H54 (cell line): ENCODE measurements around the gene CHD9NB.
"Not testable (repeated sequence)": the region's sequence is repeated elsewhere in the genome, so short reads cannot be mapped to it uniquely, and the experiment has no call there.

ENCODE experiments used
- DNase-seq: peaks from one replicate; pipeline ENCODE4 v3.0.0; 2011; ENCODE audit warnings: low spot score, mixed read lengths; ENCODE audit not compliant: insufficient read length
- FAIRE-seq: peaks from 3 replicates; lab custom pipeline; 2011; peaks lifted over from hg19 to GRCh38; lab: Jason Lieb, UNC
- POLR2A ChIP-seq: IDR thresholded peaks from 2 replicates; pipeline ENCODE4 v1.6.1; 2011; ENCODE audit warnings: low read depth, mild to moderate bottlenecking, low read length

The CHD9NB gene

DNA sequence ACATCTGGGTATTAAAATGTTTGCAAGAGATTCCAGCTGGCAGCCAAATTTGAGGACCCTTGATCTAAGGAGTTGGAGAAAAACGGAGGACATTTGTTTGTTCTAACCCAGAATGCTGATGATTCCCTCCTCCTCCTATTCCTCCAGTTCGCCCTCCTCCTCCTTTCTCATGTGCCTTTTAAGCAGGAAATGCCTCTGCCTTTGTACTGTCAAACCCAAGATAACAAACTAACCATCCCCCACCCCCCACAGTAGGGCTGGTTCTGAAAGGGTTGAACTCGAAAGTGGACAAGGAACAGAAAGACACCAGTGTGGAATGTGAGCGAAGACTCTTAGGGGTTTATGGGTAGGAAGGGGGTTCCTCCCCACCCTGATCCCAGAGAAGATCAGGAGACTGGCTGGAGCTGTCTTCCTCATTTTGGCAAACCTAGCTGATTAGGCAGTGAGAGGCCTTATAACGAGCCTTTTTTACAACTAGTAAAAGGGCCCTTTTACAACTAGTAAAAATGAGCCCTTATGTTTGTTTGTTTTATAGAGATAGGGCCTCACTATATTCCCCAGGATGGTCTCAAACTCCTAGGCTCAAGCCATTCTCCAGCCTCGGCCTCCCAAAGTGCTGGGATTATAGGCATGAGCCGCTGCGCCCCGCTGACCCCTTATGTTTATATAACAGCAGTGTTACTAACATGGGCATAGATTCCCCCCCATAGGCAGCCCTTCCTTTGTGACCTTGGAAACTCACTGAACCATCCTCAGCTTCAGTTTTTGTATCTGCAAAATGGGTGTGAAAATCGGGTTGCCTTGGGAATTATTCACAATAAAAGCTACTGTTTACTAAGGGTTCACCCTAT, 3.1 kb upstream of the CHD9NB start:
- TF ChIP-seq POLR2A, result peak; percentile 28; the same call in 1 of the 2 replicates
- DNase-seq, result peak; percentile 19
- FAIRE-seq, result no peak

GRCh38 chr16:53054670-53055485, 2.2 kb upstream of the CHD9NB start, which contains the start of gene CHD9:
TSS of gene CHD9 (plus strand) at chr16:53054991. CDS start at chr16:53156090, 101,099 bp downstream.
- DNase-seq (peak; percentile 74), FAIRE-seq (no peak)
- peak; percentile 18; the same call in 1 of the 2 replicates for TF ChIP-seq POLR2A

GRCh38 chr16:53053967-53054669, 1.4 kb upstream of the CHD9NB start:
- no peak for TF ChIP-seq POLR2A
- FAIRE-seq (no peak), DNase-seq (no peak)

GRCh38 chr16:53051255-53051654, 1.4 kb downstream of the CHD9NB start:
- FAIRE-seq, DNase-seq: not testable (repeated sequence)

GRCh38 chr16:53048139-53048915, 4.4 kb downstream of the CHD9NB start:
- TF ChIP-seq POLR2A, result no peak
- FAIRE-seq (no peak), DNase-seq (no peak)

- FAIRE-seq, DNase-seq: not testable (repeated sequence)
These were observed 5.2 kb downstream of the CHD9NB start for GRCh38 chr16:53047515-53047914.

DNA sequence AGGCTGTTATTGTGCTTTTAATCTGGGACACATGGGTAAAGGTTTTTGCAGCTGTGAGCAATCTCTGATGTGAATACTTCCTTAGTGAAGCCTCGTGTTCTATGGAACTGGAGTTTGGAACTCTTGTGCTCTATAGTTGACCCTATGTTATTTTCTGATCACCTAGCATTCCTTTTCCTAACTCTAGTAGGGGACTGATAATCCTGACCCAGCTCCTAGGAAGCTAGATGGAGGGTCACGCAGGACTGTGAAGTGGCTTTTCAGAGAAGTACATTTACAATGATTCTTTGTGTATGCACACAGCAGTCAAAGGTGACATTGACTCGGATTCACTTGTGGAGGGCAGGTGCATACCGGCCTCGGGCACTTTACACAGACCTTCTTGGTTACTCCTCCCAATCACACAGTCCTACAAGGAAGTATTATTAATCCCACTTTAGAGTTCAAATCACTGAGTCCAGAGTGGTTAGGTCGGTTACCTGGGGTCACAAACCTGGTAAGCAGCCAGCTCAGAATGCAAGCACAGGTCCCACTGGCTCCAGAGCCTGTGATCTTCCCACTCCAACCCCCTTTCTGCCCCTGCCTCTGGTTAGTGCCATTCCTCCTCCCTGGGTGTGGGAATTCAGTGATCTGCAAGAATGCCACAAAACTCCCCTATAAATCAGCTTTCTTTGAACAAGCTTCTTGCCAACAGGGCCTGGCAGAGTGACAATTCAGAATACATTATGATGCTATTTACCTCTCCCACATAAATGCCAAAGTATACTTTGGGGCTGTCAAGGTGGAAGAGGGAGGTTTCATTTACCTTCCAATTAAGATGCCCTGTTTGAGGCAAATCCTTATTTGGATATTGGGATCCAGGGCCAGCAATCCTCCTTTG, 7.1 kb downstream of the CHD9NB start:
- FAIRE-seq (no peak), DNase-seq (no peak)
- no peak for TF ChIP-seq POLR2A

- DNase-seq (no peak), FAIRE-seq (no peak)
- no peak for TF ChIP-seq POLR2A
These were observed 8.6 kb downstream of the CHD9NB start for GRCh38 chr16:53043986-53044601.

GRCh38 chr16:53043428-53043831, 9.3 kb downstream of the CHD9NB start:
- no peak for DNase-seq
- TF ChIP-seq POLR2A, result no peak
- FAIRE-seq, result no peak

DNA sequence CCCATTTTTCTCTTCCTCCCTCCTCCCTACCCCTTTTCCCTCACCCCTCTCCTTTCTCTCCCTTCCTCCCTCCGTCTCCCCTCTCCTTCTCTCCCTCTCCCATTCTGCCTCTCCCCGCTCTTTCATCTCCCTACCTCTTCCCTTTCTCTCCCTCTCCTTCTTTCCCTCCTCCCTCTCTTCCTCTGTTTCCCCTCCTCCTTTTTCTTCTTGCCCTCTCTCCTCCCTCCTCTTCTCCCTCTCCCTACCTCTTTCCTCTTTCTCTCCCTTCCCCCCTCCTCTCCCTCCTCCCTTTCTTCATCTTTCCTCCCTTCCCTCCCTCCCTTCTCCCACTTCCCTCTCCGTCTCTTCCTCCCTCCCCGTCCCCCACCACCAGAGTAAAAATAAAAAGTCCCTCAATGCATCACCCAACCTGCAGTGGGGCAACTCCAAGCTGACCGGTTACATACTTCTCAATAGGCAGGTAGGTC, 10.4 kb downstream of the CHD9NB start:
- DNase-seq (no peak), FAIRE-seq (no peak)
- no peak for TF ChIP-seq POLR2A

GRCh38 chr16:53041320-53042051, 11.2 kb downstream of the CHD9NB start:
- DNase-seq (no peak), FAIRE-seq (no peak)
- TF ChIP-seq POLR2A, result no peak
